GM06990 (cell line): ENCODE measurements around the gene AGPAT2.

Experiments
- DNase-seq: peaks from one replicate; pipeline ENCODE4 v3.0.0-alpha.2; 2011; ENCODE audit not compliant: insufficient read length; ENCODE audit errors: extremely low read depth
- H3K27me3 ChIP-seq: replicated peaks from 2 replicates; pipeline ENCODE4 v1.6.0; 2011; ENCODE audit warnings: low read length; ENCODE audit not compliant: control insufficient read depth, insufficient read depth
- H3K36me3 ChIP-seq: 2 replicates; pipeline ENCODE4 v1.5.1; 2011; ENCODE audit warnings: low read length; ENCODE audit not compliant: control insufficient read depth, insufficient read depth
- H3K4me3 ChIP-seq: replicated peaks from 2 replicates; pipeline ENCODE4 v1.5.1; 2011; ENCODE audit warnings: low read depth, mild to moderate bottlenecking, control low read depth, low read length
- CTCF ChIP-seq: IDR thresholded peaks from 2 replicates; pipeline ENCODE4 v1.5.1; 2011; ENCODE audit warnings: low read length, control low read depth, mild to moderate bottlenecking, inconsistent platforms; ENCODE audit not compliant: insufficient read depth, poor library complexity, severe bottlenecking

Gene AGPAT2

GRCh38 chr9:136674786-136675349 lies 12.4 kb downstream of the AGPAT2 start:
- Histone ChIP-seq H3K4me3 (no peak overlapping the region), H3K27me3 (no peaks in the 10 kb centered on the region), H3K36me3 (no peaks in the 10 kb centered on the region; the same call in 1 of the 2 replicates)
- no peak for TF ChIP-seq CTCF
- DNase-seq: no peak

GRCh38 chr9:136673975-136674785 lies 13.1 kb downstream of the AGPAT2 start:
- no peaks in the 10 kb centered on the region; the same call in 1 of the 2 replicates for H3K27me3 ChIP-seq
- H3K36me3 ChIP-seq: no peaks in the 10 kb centered on the region; the same call in 1 of the 2 replicates
- H3K4me3 ChIP-seq: no peak overlapping the region
- no peak for TF ChIP-seq CTCF
- no peak for DNase-seq

- TF ChIP-seq CTCF: no peak
- DNase-seq: no peak
- Histone ChIP-seq H3K36me3 (no peaks in the 10 kb centered on the region; the same call in 1 of the 2 replicates), H3K27me3 (no peaks in the 10 kb centered on the region; the same call in 1 of the 2 replicates), H3K4me3 (no peak overlapping the region)
Observed at GRCh38 chr9:136673088-136673974, 13.9 kb downstream of the AGPAT2 start.

- Histone ChIP-seq H3K4me3 (no peak overlapping the region), H3K27me3 (no peaks in the 10 kb centered on the region; the same call in 1 of the 2 replicates), H3K36me3 (no peaks in the 10 kb centered on the region; the same call in 1 of the 2 replicates)
- no peak for DNase-seq
- TF ChIP-seq CTCF: no peak
Observed at GRCh38 chr9:136672431-136673087, 14.7 kb downstream of the AGPAT2 start.
